Islet precursor cell (in vitro differentiated cells): ENCODE results near the gene TCAIM.

Experiments used
- DNase-seq: peaks from one replicate; pipeline ENCODE4 v3.0.0-alpha.2; 2018

Gene TCAIM

DNA sequence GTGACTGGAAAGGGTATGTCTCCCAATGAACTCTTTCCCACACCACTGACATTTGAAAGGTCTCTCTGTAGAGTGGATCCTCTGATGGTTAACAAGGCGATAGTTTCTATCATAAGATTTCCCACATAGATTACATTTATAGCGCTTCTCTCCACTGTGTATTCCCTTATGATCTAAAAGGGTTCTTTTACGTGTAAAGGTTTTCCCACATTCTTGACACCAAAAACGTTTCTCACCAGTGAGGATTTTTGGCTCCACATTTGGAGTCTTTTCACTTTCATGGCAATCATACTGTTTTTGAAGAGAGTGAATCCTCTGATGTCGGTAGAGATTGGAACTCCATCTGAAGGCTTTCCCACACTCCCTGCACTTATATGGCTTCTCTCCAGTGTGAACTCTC, 108.4 kb downstream of the TCAIM start:
- no peak for DNase-seq

DNA sequence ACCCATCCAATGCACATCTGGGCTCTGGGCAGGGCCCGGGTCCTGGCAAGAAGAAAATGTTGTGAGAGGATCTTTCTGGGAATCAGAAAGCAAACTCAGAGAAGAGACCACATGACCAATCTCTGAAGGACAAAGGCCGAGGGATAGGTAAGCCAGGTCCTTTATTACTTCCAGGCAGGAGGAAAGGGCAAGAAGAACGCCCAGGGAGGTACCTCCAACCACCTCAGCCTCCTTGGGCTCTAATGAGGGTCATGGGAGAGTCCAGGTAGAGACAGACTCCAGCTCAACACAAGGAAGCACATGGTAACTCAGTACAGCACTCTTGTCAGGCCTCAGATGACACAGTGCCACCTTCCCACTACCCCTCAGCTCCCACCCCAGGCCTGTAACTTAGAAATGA, 112.9 kb downstream of the TCAIM start:
- DNase-seq: no peak

DNA sequence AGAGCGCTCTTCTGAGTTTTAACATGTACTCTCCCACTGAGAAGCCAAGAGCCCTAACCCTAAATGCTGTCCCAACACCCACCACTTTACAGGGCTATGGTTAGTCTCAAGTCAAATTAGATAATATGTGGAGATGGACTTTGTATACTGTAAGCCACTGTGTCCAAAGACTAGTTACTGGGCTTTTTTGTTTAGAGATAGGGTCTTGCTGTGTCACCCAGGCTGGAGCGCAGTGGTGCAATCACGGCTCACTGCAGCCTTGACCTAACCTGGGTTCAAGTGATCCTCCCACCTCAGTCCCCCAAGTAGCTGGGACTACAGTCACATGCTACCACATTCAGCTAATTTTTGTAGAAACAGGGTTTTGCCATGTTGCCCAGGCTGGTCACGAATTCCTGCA, 115.7 kb downstream of the TCAIM start:
- no peak for DNase-seq

DNA sequence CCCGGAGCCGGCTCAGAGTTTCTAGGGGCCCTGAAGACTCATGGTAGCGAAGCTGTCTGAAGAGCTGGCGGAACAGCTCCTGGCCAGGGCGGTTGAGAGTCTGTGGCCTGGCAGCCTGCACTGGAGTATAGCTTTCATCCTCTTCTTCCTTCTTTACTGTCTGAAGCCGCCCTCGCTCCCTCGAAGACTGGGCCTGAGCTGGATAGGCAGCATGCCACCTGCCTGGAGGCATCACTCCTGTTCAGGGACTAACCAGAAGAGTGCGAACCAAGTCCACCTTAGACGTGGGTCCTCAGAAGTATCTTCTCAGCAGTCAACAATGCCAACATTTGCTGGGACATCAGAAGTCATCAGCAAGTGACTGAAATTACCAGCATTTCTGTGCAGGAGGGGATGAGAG, 116.8 kb downstream of the TCAIM start:
- no peak for DNase-seq
